ENCODE measurements around the gene MRPS31.
A peak's percentile ranks its signal among the peaks of the same experiment; 100 is the strongest.
"Not testable (repeated sequence)": the region's sequence is repeated elsewhere in the genome, so short reads cannot be mapped to it uniquely, and the experiment has no call there.

Gene MRPS31

GRCh38 chr13:40789275-40790153 lies 18.5 kb upstream of the MRPS31 start, which contains the start of gene SLC25A15:
SLC25A15 (plus strand) TSS chr13:40789611; CDS start chr13:40793227, 3,616 bp downstream.
- peak; percentile 91 for DNase-seq

- not testable (repeated sequence) for DNase-seq
Measured at GRCh38 chr13:40788540-40789274, 17.7 kb upstream of the MRPS31 start.

GRCh38 chr13:40787062-40787461 lies 16.1 kb upstream of the MRPS31 start:
- no peak for DNase-seq

GRCh38 chr13:40786568-40786996 lies 15.6 kb upstream of the MRPS31 start:
- DNase-seq: no peak

- no peak for DNase-seq
Measured at GRCh38 chr13:40784540-40784939, 13.6 kb upstream of the MRPS31 start.

GRCh38 chr13:40782971-40783370 lies 12.0 kb upstream of the MRPS31 start:
- DNase-seq: not testable (repeated sequence)

- no peak for DNase-seq
Measured at GRCh38 chr13:40781717-40782116, 10.7 kb upstream of the MRPS31 start.

GRCh38 chr13:40780822-40781401 lies 9.9 kb upstream of the MRPS31 start:
- peak; percentile 36 for DNase-seq

GRCh38 chr13:40779796-40780285 lies 8.9 kb upstream of the MRPS31 start:
- DNase-seq: no peak

- DNase-seq: no peak
Measured at GRCh38 chr13:40779049-40779448, 8.1 kb upstream of the MRPS31 start.

- DNase-seq: no peak
Measured at GRCh38 chr13:40777809-40778175, 6.8 kb upstream of the MRPS31 start.

- peak; percentile 84 for DNase-seq
Measured at GRCh38 chr13:40777166-40777808, 6.3 kb upstream of the MRPS31 start.

GRCh38 chr13:40776681-40777165 lies 5.7 kb upstream of the MRPS31 start:
- DNase-seq: peak; percentile 88

- no peak for DNase-seq
Measured at GRCh38 chr13:40776232-40776631, 5.2 kb upstream of the MRPS31 start.

- DNase-seq: no peak
Measured at GRCh38 chr13:40774672-40775071, 3.7 kb upstream of the MRPS31 start.

- no peak for DNase-seq
Measured at GRCh38 chr13:40772765-40773473, 1.9 kb upstream of the MRPS31 start.

- no peak for DNase-seq
Measured at GRCh38 chr13:40770609-40770933, 419 bp downstream of the MRPS31 start.

- no peak for DNase-seq
Measured at GRCh38 chr13:40769970-40770369, 1.0 kb downstream of the MRPS31 start.

- no peak for DNase-seq
Measured at GRCh38 chr13:40765602-40766001, 5.4 kb downstream of the MRPS31 start.

GRCh38 chr13:40764587-40765403 lies 6.2 kb downstream of the MRPS31 start:
- no peak for DNase-seq

- DNase-seq: no peak
Measured at GRCh38 chr13:40762849-40763248, 8.1 kb downstream of the MRPS31 start.

Measured in OCI-M1 (cell line).